Measurements from ENCODE around the gene EIF4G2. TPM values are rescaled to one million over a fixed set of nuclear protein-coding genes. Genes with fewer than 3 reads are reported as not detected.

The EIF4G2 gene
- total and polyA plus RNA-seq, 10 of the 15 experiments (the other 5 are each of a cell fraction or from before 2014, with no cell fraction given) = 210 to 1,104 (median 713) TPM

DNA sequence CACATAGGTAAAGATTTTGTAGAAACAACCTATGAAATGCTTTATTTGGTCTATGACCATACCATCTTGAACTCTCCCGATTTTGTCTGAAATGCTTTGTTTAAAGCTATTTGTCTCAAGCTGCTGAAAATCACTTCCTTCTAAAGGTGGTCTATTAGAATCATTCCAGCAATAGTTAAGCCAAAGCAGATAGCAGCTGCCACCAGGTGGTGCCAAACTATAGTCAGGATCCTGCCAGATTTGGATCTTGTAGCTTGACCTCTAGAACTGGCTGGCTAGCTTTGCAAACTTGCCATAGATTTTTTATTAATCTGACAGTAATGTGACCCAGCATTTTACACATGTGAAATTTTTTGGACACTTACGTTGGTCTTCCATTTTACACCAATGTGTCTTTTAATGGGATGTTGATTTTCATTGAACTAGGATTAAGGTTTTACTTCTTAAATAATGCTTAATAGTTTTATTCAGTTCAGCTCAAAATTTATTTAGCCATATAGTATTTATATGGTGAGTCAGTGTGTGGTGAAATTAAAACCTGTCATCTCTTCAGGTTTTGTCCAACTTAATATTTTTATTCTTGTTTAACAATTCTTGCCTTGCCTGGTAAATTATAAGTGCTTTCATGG lies 38.0 kb downstream of the EIF4G2 start:
- ATAC-seq (peak; percentile 84), FAIRE-seq (no peak), DNase-seq (ENCODE audit: low read depth, low spot score) (no peak)
- Histone ChIP-seq H3K36me3 (ENCODE audit: control insufficient read depth in 2 of 2, insufficient read depth in 2 of 2, low read length in 1 of 2) (peaks cover 0 to 28% of the 10 kb centered on the region in 2 experiments; a peak in 3 of 4 replicates), H3K4me2 (ENCODE audit: control insufficient read depth, insufficient read depth) (no peak overlapping the region), H3K27ac (ENCODE audit: control insufficient read depth, insufficient read depth) (no peak overlapping the region), H4K20me1 (ENCODE audit: control insufficient read depth, insufficient read depth) (no peaks in the 10 kb centered on the region), H2AFZ (ENCODE audit: control insufficient read depth, low read depth, low read length) (no peak overlapping the region), H3K4me3 (no peak overlapping the region), H3K27me3 (replicated peaks in 1 of 2; ENCODE audit: control insufficient read depth in 2 of 2, insufficient read depth in 2 of 2, low read length in 1 of 2) (no peaks in the 10 kb centered on the region), H3K79me2 (ENCODE audit: control insufficient read depth, insufficient read depth, low read length) (no peaks in the 10 kb centered on the region), H3K9me3 (replicated peaks; ENCODE audit: control insufficient read depth, insufficient read depth, low read length) (no peaks in the 10 kb centered on the region), H3K4me1 (ENCODE audit: control insufficient read depth, insufficient read depth, low read length) (no peaks in the 10 kb centered on the region), H3K9ac (ENCODE audit: control insufficient read depth, insufficient read depth, low read length) (no peak overlapping the region)
- intact Hi-C loops (cut with micrococcal nuclease; ENCODE audit: unreplicated experiment) (no loop called here), in situ Hi-C loops (cut with MboI) (no loop called here)
- POLR2A ChIA-PET = interaction anchor here (1.0 to 1.7 kb wide), 3 partner anchors 12 to 87 kb away, joined by 3 to 5 read pairs (median 3); partner anchors contain the start of gene ZBED5
- SMC1A ChIA-PET (ENCODE audit: uncharacterized antibody, unreplicated experiment) = interaction anchor here (0.7 to 3.0 kb wide), 16 partner anchors 9 to 456 kb away, joined by 3 to 22 read pairs (median 3); partner anchors contain the start of gene EIF4G2
- TF ChIP-seq NFYA (IDR thresholded peaks at IDR 0.05; ENCODE audit: borderline replicate concordance, low read depth, low read length) = no peak
- peak; percentile 34; the same call in 1 of the 2 replicates for TF ChIP-seq SMC3 (IDR thresholded peaks at IDR 0.05; ENCODE audit: borderline replicate concordance, low read length)
- no peak for TF ChIP-seq MTA3 (IDR thresholded peaks at IDR 0.05; ENCODE audit: borderline replicate concordance, low read length)
- peak; percentile 29 for TF ChIP-seq RAD21 (IDR thresholded peaks at IDR 0.05; ENCODE audit: insufficient read depth, low read depth, low read length)
- no peak for TF ChIP-seq PAX5 (IDR thresholded peaks at IDR 0.05; ENCODE audit: borderline replicate concordance, low read depth, low read length)
- no peak for TF ChIP-seq NKRF (conservative IDR thresholded peaks at IDR 0.05)
- TF ChIP-seq RFX5 (IDR thresholded peaks at IDR 0.05; ENCODE audit: low read depth, low read length) = no peak
- no peak for TF ChIP-seq STAT1 (conservative IDR thresholded peaks at IDR 0.05)
- TF ChIP-seq CTCF (IDR thresholded peaks at IDR 0.05 in 2 of 3, conservative IDR thresholded peaks at IDR 0.05 in 1 of 3; ENCODE audit: control insufficient read depth in 2 of 3, extremely low read depth in 1 of 3, insufficient read depth in 1 of 3, low read depth in 3 of 3, low read length in 3 of 3) = peak; percentile 62 to 79 (median 69)
- no peak for TF ChIP-seq NR2C2 (IDR thresholded peaks at IDR 0.05; ENCODE audit: borderline replicate concordance, control insufficient read depth, insufficient read length, low read depth)
- TF ChIP-seq ETV6 (conservative IDR thresholded peaks at IDR 0.05 in 1 of 2, IDR thresholded peaks at IDR 0.05 in 1 of 2; ENCODE audit: borderline replicate concordance in 1 of 2, low read depth in 1 of 2) = no peak
- TF ChIP-seq MTA2 (IDR thresholded peaks at IDR 0.05; ENCODE audit: low read depth) = no peak
- no peak for TF ChIP-seq ZBTB33 (IDR thresholded peaks at IDR 0.05)
- no peak for TF ChIP-seq ZNF274 (IDR thresholded peaks at IDR 0.05; ENCODE audit: insufficient read depth, insufficient read length)
- TF ChIP-seq FOXM1 (IDR thresholded peaks at IDR 0.05; ENCODE audit: low read depth, low read length) = no peak
- TF ChIP-seq IRF3 (IDR thresholded peaks at IDR 0.05) = no peak
- CTCF ChIA-PET = interaction anchor here (0.6 to 4.5 kb wide), 30 partner anchors 10 to 1697 kb away, joined by 3 to 61 read pairs (median 5); partner anchors contain the start of genes CTR9 and EIF4G2
- no TSS peak for BruUV-seq (replicated peaks)
- 76% methylated on average over 2 of the region's 2 CpGs for WGBS (ENCODE audit: insufficient coverage, insufficient replicate concordance, low lambda C conversion rate, missing lambda C conversion rate)
- RAD21 ChIA-PET (ENCODE audit: unreplicated experiment) = interaction anchor here (0.8 to 1.3 kb wide), 6 partner anchors 15 to 1017 kb away, joined by 3 to 7 read pairs (median 4); partner anchors contain the start of gene EIF4G2

All from GM12878 (cell line).